HG02981 (cell line): ENCODE data around the gene ST8SIA2.
"Not testable (repeated sequence)": the region's sequence is repeated elsewhere in the genome, so short reads cannot be mapped to it uniquely, and the experiment has no call there.

ENCODE experiments used
- ATAC-seq: cut with Tn5 transposase; IDR thresholded peaks from one replicate; pipeline ENCODE4 v1.9.1; 2021; ENCODE audit warnings: mild to moderate bottlenecking, moderate library complexity; ENCODE audit not compliant: unreplicated experiment

The ST8SIA2 gene

DNA sequence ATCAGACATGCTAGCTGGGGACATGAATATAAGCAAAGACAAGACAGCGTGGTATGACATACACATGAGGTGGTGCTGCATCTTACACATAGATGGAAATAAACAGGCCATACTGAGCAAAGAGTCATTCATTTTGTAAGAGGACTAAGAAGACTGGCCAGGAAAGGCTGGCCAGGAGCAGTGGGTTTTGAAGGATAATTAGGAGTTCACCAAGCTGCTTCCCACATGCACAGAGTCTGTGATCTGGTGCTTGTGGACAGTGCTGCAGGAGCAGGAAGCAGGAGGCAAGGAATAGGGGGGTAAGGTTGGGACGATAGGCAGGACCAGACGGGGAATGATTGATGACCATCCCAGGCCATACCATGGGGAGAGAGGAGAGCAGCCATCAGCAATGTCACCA is 41.5 kb downstream of the ST8SIA2 start:
- no peak for ATAC-seq

DNA sequence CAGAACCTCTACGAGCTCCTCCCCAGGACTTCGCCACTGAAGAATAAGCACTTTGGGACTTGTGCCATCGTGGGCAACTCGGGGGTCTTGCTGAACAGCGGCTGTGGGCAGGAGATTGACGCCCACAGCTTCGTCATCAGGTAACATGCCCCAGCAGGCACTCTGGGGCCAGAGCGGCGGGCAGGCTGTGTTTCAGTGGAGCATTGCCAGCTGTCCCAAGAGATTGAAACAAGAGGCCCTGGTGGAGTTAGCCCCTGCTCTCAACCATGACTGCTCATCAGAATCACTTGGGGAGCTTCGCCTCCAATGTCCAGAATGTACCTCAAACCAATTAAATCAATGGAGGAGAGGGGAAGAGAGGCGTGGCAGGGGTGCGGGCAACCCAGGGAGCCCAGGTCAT is 44.8 kb downstream of the ST8SIA2 start:
- ATAC-seq, result no peak

DNA sequence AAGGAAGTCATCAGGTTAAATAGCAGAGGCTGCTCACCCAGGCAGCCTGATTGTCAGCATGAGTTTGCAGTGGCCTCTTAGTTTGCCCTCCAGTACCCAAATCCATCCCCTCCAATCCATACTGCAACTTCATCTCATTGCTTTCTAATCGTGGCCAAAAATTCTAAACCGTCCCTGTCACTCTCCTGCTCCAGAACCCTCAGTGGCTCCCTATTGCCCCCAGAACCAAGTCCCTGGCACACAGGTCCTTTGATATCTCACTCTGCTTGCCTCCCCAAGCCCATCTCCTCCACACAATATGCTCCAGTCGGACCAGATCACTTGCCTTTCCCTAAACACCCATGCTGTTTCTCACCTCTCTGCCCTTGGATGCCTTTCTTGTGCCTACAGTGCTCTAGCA is 49.7 kb downstream of the ST8SIA2 start:
- ATAC-seq, result no peak

DNA sequence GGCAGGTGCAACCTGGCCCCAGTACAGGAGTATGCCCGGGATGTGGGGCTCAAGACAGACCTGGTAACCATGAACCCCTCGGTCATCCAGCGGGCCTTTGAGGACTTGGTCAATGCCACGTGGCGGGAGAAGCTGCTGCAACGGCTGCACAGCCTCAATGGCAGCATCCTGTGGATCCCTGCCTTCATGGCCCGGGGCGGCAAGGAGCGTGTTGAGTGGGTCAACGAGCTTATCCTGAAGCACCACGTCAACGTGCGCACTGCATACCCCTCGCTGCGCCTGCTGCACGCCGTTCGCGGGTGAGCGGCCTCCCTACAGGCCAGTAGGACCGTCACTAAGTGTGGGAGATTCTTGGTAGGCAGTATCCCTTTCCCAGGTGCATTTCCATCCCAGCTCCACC is 51.0 kb downstream of the ST8SIA2 start:
- ATAC-seq, result no peak

DNA sequence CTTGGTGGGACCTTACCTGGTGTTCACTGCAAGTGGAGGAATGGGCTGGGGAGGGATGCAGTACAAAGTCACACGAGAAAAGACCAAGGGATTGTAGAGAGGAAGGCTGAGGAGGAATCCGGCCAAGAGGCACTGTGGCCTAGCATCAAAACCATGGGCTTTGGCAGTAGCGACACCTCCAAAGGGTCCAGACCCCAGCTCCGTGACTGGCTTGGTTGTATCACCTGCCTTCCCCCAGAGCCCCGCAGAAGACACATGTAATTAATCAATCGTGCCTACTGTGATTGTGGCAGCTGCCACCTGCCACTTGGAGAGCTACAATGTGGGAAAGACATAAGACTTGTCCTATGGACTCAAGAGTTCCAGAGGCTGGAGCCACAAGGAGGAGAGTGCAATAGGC is 54.7 kb downstream of the ST8SIA2 start:
- ATAC-seq, result no peak

DNA sequence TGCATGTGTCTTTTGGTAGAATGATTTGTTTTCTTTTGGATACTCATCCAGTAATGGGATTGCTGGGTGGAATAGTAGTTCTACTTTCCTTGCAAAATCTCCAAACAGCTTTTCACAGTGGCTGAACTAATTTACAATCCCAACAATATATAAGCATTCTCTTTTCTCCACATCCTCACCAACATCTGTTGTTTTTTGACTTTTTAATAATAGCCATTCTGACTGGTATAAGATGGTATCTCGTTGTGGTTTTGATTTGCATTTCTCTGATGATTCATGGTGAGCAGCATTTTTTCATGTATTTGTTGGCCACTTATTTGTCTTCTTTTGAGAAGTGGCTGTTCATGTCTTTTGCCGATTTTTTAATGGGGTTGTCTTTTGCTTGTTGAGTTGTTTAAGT is 55.8 kb downstream of the ST8SIA2 start:
- ATAC-seq, result no peak

DNA sequence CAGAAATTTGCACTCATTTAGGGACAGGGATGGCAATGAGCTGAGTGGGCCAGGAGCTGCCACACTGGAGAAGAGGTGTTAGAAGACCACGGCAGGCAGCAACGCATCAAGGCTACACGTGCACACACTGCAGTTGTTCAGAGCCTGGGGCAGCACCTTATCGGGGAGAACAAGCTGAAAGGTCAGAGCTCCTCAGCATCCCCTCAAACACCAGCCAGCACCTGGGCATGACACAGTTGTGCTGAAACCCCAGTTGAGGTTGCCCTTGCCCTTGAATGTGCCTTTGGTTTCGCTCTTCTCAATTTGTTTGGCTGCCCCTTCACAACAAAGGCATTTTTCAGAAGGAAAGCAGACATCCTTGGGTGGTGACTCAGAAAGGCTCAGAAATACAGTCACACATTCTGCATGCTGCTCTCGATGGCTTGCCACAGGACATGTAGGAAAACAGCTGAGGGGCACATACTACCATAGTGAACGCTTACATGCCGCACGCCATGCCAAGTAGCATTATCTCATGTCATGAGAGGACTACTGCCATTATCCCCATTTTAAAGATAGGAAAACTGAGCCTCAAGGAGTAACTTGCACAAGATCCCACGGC is 57.6 kb downstream of the ST8SIA2 start:
- ATAC-seq, result no peak

DNA sequence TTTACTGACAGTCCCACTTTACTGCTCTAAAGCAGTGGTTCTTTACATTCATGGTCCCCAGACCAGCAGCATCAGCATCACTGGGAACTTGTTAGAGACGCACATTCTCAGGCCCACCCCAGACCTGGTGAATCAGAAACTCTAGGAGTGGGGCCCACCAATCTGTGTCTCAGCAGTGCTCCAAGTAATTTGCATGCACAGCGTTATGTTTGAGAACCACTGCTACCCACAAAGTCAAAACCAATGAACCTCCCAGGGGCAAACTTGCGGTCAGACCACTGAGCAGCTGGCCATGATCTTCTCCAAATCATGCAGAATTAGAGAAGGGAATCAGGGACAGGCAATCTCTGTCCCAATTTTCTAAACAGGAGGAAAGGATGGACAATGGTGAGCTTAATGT is 58.5 kb downstream of the ST8SIA2 start:
- no peak for ATAC-seq

DNA sequence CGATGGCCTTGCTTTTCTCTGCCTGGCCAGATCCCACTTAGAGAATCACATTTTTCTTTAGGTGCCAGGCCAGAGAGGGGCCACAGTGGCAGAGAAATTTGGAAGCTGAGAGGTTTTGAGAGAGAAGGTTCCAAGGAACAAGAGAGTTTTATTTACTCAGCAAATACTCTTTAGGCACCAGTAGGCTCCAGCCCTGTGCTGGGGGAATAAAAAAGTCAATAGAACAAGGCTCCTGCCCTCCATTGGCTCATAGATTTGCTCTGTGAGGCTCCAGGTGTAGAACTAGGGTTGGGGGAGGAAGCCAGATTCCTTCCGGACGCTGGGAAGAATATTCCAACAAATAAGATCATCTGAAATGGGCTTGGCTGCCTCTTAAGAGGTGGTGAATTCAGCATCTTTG is 59.9 kb downstream of the ST8SIA2 start:
- ATAC-seq, result no peak

DNA sequence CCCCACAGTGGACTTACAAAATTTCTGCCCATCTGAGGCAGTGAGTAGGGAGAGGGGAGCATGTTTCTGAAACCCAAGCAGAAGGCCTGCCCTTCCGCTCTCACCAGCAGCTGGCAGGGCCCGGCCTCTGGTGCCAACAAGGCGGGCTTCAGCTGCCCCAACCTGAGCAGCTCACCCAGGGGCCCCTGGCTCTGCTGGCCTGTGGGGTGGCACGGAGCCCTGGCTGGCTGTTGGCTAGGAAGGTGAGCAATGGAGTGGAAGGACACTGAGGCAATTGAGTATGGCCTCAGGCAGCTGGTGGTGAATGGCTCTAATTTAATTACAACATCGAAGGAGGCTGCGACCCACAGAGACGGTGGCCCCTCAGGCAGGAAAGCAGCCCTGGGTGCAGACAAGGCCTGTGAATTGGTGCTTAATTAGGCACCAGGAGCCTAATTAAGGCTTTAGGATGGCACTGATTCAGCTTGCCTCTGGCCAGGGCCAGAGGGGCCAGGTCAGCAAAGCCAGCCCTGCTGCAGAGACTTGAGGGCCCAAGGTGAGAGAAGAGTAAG is 60.9 kb downstream of the ST8SIA2 start:
- no peak for ATAC-seq

DNA sequence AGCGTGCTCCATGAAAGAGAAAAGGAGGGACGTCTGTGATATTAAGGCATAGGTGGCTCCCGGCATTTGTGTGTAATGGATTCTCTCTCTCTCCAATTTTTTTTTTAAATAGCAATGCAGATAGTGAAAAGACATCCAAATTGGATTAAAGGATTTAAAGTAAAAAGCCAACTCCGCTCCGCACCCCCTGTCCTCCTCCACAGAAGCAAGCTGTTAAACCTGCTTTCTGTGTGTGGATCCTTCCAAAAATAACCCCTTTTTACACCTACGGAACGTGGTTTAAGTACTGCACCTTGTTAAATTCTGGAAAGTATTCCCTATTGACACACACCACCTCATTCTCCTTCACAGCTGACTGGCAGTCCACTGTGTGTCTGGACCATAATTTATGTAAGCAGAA is 61.6 kb downstream of the ST8SIA2 start:
- no peak for ATAC-seq

DNA sequence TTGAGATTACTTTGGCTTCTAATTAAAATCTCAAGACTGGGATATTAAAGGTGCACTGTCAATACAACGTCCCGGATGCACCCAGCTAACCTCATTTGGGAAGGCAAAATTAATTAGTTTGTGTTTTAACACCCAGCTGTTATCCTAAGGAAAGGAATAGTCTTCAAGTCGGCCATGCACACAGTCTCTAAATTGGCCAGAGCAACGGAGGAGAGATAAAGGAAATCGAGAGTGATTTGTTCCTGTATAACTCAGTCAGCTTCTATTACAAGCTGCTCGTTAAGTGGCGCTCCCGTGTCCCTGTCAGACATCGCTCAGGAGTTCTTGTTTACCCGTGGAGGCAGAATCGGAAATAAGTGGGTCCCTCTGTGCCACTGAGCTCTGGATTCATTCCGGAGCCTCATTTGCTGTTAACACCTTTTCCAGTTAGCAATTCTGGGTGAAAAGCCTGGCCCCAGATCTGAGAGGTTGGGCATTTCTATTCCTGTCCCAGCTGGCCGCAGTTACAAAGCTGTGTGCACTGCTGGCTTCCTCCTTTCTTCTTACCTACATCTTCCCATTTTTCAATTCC is 63.9 kb downstream of the ST8SIA2 start:
- ATAC-seq, result no peak

DNA sequence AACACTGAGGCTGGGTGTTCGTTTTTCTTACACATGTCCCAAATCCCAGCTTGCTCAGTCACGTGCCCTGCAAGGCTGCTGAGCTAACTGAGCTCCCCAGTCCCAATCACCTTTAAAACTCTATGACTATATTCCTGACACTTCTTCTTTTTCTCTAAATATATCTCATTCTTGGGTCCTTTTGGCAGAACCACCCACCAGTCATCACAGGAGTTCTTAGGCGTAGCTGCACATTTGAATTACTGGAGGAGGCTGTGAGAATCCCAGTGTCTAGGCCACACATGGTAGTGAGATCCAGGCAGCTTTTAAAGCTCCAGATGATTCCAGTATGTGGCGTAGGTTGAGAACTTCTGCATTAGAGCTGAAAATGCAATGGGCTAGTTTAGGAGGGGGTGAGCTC is 66.3 kb downstream of the ST8SIA2 start:
- ATAC-seq, result no peak

DNA sequence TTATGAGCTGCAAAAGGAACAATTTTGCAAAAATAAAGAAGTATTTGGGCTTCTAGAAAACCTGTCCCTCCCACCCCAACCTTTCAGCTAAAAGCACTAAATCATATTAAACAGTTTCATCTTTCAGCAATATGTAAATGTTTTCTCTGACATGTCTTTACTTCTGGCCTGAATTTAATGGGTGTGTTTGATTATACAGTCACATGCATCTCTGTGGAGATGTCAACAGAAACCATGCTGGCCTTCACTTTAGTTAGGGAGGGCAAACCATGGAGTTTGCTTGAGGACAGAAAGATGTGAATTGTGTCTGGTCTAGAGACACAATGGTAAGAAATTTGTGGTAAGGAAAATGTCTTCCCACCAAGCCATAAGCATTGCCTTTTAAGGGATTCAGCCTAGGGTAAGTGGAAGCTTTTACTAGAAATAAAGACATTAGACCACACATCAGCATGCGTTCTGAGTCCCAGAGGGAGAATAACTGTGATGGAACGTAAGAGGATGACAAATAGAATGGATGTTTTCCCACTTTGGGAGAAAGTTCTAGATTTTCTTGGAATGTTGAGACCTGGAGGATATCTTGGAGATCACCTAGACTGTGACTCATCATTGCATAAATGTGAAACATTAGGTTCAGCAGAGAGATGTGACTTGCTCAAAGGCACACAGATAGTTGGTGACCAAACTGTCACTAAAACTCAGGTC is 68.9 kb downstream of the ST8SIA2 start:
- no peak for ATAC-seq

DNA sequence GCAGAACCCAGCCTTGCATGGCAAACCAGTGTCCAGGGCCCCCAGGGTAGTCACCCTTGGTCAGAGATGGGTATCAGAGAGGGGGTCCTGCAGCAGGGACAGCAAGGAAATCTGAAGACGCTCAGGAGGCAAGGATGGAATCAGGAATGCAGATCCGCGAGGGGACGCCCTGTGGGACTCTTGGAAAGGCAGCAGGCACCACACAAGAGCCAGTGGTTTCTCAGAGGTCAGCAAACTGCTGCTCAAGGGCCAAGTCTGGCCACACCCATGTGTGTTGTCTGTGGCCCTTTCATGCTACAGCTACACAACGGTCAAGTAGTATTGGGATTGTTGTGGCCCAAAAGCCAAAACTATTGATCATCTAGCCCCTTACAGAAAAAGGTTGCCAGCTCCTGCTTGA is 69.7 kb downstream of the ST8SIA2 start:
- ATAC-seq, result no peak

DNA sequence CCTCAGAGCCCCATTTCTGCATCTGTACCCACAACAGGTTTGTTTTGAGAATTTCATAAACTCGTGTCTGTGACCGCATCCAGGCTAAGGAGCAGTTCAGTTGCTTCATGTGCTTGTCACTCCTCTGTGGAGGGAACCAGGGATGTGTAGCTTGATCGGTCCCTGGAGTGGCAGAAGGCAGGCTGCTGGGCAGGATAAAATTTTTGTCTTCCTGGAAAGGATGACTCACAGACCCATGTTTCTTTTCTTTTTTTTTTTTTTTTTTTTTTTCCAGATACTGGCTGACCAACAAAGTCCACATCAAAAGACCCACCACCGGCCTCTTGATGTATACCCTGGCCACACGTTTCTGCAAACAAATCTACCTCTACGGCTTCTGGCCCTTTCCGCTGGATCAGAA is 70.1 kb downstream of the ST8SIA2 start:
- ATAC-seq, result no peak

DNA sequence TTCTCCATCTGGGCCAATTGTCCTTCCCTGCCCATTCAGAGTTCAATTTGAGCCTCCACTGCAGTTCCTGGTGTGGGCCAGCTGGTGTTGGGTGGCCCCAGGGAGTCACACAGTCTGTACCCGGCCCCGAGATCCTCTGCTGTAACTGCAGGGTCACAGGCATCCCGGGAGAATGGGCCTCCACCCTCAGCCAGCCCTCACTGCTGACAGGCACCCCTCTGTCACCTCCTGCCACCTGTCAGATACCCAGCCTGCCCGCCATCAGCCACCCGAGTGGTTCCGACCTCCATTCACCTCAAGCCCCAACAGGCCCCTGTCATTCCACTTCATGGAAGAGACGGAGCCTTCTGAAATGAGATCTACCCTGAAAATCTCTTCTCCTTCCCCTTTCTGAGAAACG is 73.2 kb downstream of the ST8SIA2 start:
- ATAC-seq, result no peak

DNA sequence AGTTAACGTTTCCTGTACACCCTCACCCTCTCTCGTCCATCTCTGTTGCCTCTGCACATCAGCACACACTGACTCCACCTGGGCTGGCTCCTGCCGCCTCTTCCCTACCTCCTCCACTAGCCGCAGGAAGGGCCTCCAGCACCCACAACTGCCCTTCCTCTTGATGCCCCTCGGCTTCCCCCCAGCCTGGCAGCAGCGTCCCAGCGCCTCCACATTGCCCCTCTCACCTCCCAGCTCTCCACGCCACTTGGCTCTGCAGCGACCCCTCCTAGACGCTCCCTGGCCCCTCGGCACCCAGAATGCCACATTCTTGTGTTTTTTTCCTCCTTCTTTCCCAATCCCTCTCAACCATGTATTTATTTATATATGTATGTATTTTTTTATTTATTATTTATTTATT is 73.6 kb downstream of the ST8SIA2 start:
- ATAC-seq, result no peak

DNA sequence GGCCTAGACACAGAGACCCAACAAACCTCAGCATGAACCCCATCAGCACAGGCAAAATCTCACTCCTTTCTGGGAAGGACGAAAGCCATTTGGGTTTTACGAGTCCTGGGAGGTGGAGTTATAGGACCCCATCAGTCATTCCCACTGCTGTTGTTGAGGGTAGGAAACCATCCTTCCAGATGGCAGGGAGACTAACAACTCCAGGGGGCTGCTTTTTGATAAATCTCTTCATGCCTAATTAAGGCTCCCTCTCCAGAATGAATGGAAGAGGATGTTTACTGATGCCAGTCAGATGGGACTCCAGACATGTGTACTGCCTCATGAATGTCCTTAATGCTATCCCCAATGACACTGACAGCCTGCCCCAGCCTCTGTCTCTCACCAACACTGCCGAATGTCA is 75.3 kb downstream of the ST8SIA2 start:
- ATAC-seq, result no peak

DNA sequence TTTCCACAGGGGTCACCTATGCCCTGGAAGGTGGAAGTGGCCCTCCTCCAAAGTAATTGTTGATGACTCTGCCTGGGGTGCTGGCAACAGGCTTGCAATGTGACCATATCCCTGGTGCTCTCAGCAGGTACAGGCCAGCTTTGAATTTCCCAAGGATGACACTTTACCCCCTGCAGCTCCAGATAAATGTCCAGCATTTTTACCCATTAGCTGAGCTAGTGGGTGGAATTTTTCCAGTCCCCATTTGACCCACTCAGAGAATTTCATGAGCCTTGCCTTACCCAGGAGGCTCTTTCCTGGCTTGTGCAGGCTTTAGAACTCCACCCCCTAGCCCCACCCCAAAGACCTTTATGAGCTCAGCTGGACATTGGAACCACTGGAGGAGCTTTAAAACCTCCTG is 77.6 kb downstream of the ST8SIA2 start:
- no peak for ATAC-seq

DNA sequence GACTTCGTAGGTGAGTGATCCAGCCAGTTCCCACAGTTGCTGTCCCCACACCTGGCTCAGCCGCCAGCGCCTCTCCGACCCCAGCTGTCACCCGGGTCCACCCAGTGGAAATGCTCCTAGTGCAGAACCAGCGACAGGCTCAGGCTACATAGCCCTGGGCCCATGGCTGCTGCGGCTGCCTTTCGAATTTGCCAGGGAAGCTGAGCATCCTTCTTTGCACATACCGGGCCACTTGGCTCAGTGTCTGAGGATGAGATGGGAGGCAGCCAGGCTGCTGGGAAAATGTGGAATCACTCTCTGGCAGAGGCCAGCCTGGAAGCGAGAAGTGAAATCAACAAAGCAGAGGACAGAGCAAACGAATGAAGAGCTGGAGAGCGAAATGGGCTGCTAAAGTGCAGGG is 80.1 kb downstream of the ST8SIA2 start:
- no peak for ATAC-seq

DNA sequence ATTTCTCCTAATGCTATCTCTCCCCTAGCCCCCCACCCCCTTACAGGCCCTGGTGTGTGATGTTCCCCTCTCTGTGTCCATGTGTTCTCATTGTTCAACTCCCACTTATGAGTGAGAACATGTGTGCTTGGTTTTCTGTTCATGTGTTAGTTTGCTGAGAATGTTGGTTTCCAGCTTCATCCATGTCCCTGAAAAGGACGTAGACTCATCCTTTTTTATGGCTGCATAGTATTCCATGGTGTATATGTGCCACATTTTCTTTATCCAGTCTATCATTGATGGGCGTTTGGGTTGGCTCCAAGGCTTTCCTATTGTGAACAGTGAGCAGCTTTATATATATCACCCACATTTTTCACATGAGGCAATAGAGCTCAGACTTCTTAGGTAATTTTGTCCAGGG is 86.0 kb downstream of the ST8SIA2 start:
- not testable (repeated sequence) for ATAC-seq
